ENCODE measurements around the gene CCDC102B.

The CCDC102B gene

GRCh38 chr18:68944826-68945225, 146.9 kb downstream of the CCDC102B start:
- H3K36me3 ChIP-seq (ENCODE audit: insufficient read depth, low read length), result no peaks in the 10 kb centered on the region
- peaks cover 29% of the 10 kb centered on the region for H3K4me1 ChIP-seq (ENCODE audit: insufficient read depth, low read length)
- no peak overlapping the region for H3K9ac ChIP-seq (ENCODE audit: low read depth, low read length)
- no peaks in the 10 kb centered on the region for H3K9me3 ChIP-seq (ENCODE audit: control insufficient read depth, insufficient read depth, low read length)

GRCh38 chr18:68948622-68949021, 150.7 kb downstream of the CCDC102B start:
- peaks cover 14% of the 10 kb centered on the region for H3K4me1 ChIP-seq (ENCODE audit: insufficient read depth, low read length)
- H3K9me3 ChIP-seq (ENCODE audit: control insufficient read depth, insufficient read depth, low read length), result no peaks in the 10 kb centered on the region
- no peak overlapping the region for H3K9ac ChIP-seq (ENCODE audit: low read depth, low read length)
- H3K36me3 ChIP-seq (ENCODE audit: insufficient read depth, low read length), result no peaks in the 10 kb centered on the region

GRCh38 chr18:68954738-68955137, 156.9 kb downstream of the CCDC102B start:
- Histone ChIP-seq H3K36me3 (ENCODE audit: insufficient read depth, low read length) (no peaks in the 10 kb centered on the region), H3K9me3 (ENCODE audit: control insufficient read depth, insufficient read depth, low read length) (no peaks in the 10 kb centered on the region), H3K9ac (ENCODE audit: low read depth, low read length) (no peak overlapping the region), H3K4me1 (ENCODE audit: insufficient read depth, low read length) (peaks cover 6% of the 10 kb centered on the region; the same call in 1 of the 2 replicates)

GRCh38 chr18:68956650-68957049, 158.8 kb downstream of the CCDC102B start:
- H3K9ac ChIP-seq (ENCODE audit: low read depth, low read length), result no peak overlapping the region
- no peaks in the 10 kb centered on the region for H3K9me3 ChIP-seq (ENCODE audit: control insufficient read depth, insufficient read depth, low read length)
- no peaks in the 10 kb centered on the region for H3K36me3 ChIP-seq (ENCODE audit: insufficient read depth, low read length)
- peaks cover 6% of the 10 kb centered on the region; the same call in 1 of the 2 replicates for H3K4me1 ChIP-seq (ENCODE audit: insufficient read depth, low read length)

GRCh38 chr18:68960355-68960754, 162.5 kb downstream of the CCDC102B start:
- Histone ChIP-seq H3K9ac (ENCODE audit: low read depth, low read length) (no peak overlapping the region), H3K9me3 (ENCODE audit: control insufficient read depth, insufficient read depth, low read length) (no peaks in the 10 kb centered on the region), H3K4me1 (ENCODE audit: insufficient read depth, low read length) (no peaks in the 10 kb centered on the region; the same call in 1 of the 2 replicates), H3K36me3 (ENCODE audit: insufficient read depth, low read length) (no peaks in the 10 kb centered on the region)

GRCh38 chr18:68962623-68963022, 164.7 kb downstream of the CCDC102B start:
- no peak overlapping the region for H3K9ac ChIP-seq (ENCODE audit: low read depth, low read length)
- H3K9me3 ChIP-seq (ENCODE audit: control insufficient read depth, insufficient read depth, low read length), result no peaks in the 10 kb centered on the region
- no peaks in the 10 kb centered on the region for H3K36me3 ChIP-seq (ENCODE audit: insufficient read depth, low read length)
- peaks cover 5% of the 10 kb centered on the region for H3K4me1 ChIP-seq (ENCODE audit: insufficient read depth, low read length)

- Histone ChIP-seq H3K4me1 (ENCODE audit: insufficient read depth, low read length) (peaks cover 5% of the 10 kb centered on the region), H3K9ac (ENCODE audit: low read depth, low read length) (no peak overlapping the region), H3K9me3 (ENCODE audit: control insufficient read depth, insufficient read depth, low read length) (no peaks in the 10 kb centered on the region), H3K36me3 (ENCODE audit: insufficient read depth, low read length) (no peaks in the 10 kb centered on the region)
Measured at GRCh38 chr18:68965817-68966216, 167.9 kb downstream of the CCDC102B start.

- Histone ChIP-seq H3K4me1 (ENCODE audit: insufficient read depth, low read length) (peaks cover 11% of the 10 kb centered on the region), H3K9ac (ENCODE audit: low read depth, low read length) (no peak overlapping the region), H3K9me3 (ENCODE audit: control insufficient read depth, insufficient read depth, low read length) (no peaks in the 10 kb centered on the region), H3K36me3 (ENCODE audit: insufficient read depth, low read length) (no peaks in the 10 kb centered on the region)
Measured at GRCh38 chr18:68969027-68969426, 171.1 kb downstream of the CCDC102B start.

- H3K36me3 ChIP-seq (ENCODE audit: insufficient read depth, low read length), result no peaks in the 10 kb centered on the region
Measured at GRCh38 chr18:68972176-68972575, 174.3 kb downstream of the CCDC102B start.

GRCh38 chr18:68979737-68980136, 181.9 kb downstream of the CCDC102B start:
- H3K36me3 ChIP-seq (ENCODE audit: insufficient read depth, low read length), result no peaks in the 10 kb centered on the region
- no peaks in the 10 kb centered on the region for H3K4me1 ChIP-seq (ENCODE audit: insufficient read depth, low read length)
- H3K9ac ChIP-seq (ENCODE audit: low read depth, low read length), result no peak overlapping the region
- H3K9me3 ChIP-seq (ENCODE audit: control insufficient read depth, insufficient read depth, low read length), result no peaks in the 10 kb centered on the region

More at GRCh38 chr18:68972176-68972575, 174.3 kb downstream of the CCDC102B start:
- Histone ChIP-seq H3K9ac (ENCODE audit: low read depth, low read length) (no peak overlapping the region; the same call in 1 of the 2 replicates), H3K9me3 (ENCODE audit: control insufficient read depth, insufficient read depth, low read length) (no peaks in the 10 kb centered on the region), H3K4me1 (ENCODE audit: insufficient read depth, low read length) (0 out of 2 replicates have a peak, but pooled peaks cover 6% of the 10 kb centered on the region)

- no peaks in the 10 kb centered on the region; the same call in 1 of the 2 replicates for H3K9me3 ChIP-seq (ENCODE audit: control insufficient read depth, insufficient read depth, low read length)
- H3K36me3 ChIP-seq (ENCODE audit: insufficient read depth, low read length), result no peaks in the 10 kb centered on the region
- no peaks in the 10 kb centered on the region for H3K4me1 ChIP-seq (ENCODE audit: insufficient read depth, low read length)
- no peak overlapping the region for H3K9ac ChIP-seq (ENCODE audit: low read depth, low read length)
Measured at GRCh38 chr18:68983126-68983525, 185.2 kb downstream of the CCDC102B start.

GRCh38 chr18:68984342-68984741, 186.5 kb downstream of the CCDC102B start:
- Histone ChIP-seq H3K4me1 (ENCODE audit: insufficient read depth, low read length) (no peaks in the 10 kb centered on the region), H3K9ac (ENCODE audit: low read depth, low read length) (no peak overlapping the region), H3K36me3 (ENCODE audit: insufficient read depth, low read length) (no peaks in the 10 kb centered on the region), H3K9me3 (ENCODE audit: control insufficient read depth, insufficient read depth, low read length) (no peaks in the 10 kb centered on the region; the same call in 1 of the 2 replicates)

GRCh38 chr18:68985172-68985820, 187.4 kb downstream of the CCDC102B start:
- no peaks in the 10 kb centered on the region for H3K4me1 ChIP-seq (ENCODE audit: insufficient read depth, low read length)
- no peak overlapping the region for H3K9ac ChIP-seq (ENCODE audit: low read depth, low read length)
- H3K9me3 ChIP-seq (ENCODE audit: control insufficient read depth, insufficient read depth, low read length), result no peaks in the 10 kb centered on the region; the same call in 1 of the 2 replicates
- no peaks in the 10 kb centered on the region for H3K36me3 ChIP-seq (ENCODE audit: insufficient read depth, low read length)

GRCh38 chr18:68991286-68991685, 193.4 kb downstream of the CCDC102B start:
- Histone ChIP-seq H3K9me3 (ENCODE audit: control insufficient read depth, insufficient read depth, low read length) (peaks cover 2% of the 10 kb centered on the region; the same call in 1 of the 2 replicates), H3K9ac (ENCODE audit: low read depth, low read length) (no peak overlapping the region), H3K36me3 (ENCODE audit: insufficient read depth, low read length) (no peaks in the 10 kb centered on the region), H3K4me1 (ENCODE audit: insufficient read depth, low read length) (no peaks in the 10 kb centered on the region)

GRCh38 chr18:68992719-68993482, 195.0 kb downstream of the CCDC102B start:
- Histone ChIP-seq H3K36me3 (ENCODE audit: insufficient read depth, low read length) (no peaks in the 10 kb centered on the region), H3K9ac (ENCODE audit: low read depth, low read length) (no peak overlapping the region), H3K4me1 (ENCODE audit: insufficient read depth, low read length) (no peaks in the 10 kb centered on the region), H3K9me3 (ENCODE audit: control insufficient read depth, insufficient read depth, low read length) (peaks cover 2% of the 10 kb centered on the region; the same call in 1 of the 2 replicates)

Data from ES-I3 (cell line).